ENCODE results near the gene NACC1.

Gene NACC1

DNA sequence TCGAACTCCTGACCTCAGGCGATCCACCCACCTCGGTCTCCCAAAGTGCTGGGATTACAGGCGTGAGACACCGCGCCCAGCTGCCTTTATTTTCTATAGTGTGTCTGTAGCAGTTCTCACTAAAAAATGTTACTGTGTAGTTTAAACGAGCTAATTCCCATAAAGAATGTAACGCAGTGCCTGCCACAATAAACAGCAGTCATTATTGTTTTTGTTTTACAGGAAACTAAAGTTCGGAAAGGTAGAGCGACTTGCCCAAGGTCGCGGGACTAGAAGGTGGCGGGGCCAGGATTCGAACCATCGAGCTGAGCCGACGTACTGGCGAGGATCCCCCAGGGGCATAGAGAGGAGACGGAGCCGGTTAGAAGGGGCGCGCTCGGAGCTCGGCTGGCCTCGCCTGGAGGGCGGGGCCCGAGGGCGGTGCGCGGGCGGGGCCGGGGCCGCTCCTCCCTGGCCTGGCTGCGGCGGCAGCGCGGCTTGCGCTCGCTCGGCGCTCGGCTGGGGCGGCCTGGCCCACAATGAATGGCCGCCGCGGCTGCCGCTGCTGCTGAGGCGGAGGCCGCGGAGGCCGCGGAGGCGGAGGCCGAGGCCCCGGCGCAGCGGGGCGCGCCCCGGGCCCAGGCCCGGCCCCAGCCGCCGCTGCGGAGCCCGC, at the start of gene NACC1:
Gene NACC1, plus strand, starts transcription at position 493 of the 652 bp plus-strand sequence. CDS start 16,944 bp downstream, outside the sequence.
- peak within 1 kb of the TSS; percentile 96 for H3K4me3 ChIP-seq (ENCODE audit: low read depth, low read length)
- peak; percentile 43; the same call in 1 of the 2 replicates for TF ChIP-seq MYC (IDR thresholded peaks at IDR 0.05; ENCODE audit: low read depth, low read length)
- TF ChIP-seq, protein P1, sequence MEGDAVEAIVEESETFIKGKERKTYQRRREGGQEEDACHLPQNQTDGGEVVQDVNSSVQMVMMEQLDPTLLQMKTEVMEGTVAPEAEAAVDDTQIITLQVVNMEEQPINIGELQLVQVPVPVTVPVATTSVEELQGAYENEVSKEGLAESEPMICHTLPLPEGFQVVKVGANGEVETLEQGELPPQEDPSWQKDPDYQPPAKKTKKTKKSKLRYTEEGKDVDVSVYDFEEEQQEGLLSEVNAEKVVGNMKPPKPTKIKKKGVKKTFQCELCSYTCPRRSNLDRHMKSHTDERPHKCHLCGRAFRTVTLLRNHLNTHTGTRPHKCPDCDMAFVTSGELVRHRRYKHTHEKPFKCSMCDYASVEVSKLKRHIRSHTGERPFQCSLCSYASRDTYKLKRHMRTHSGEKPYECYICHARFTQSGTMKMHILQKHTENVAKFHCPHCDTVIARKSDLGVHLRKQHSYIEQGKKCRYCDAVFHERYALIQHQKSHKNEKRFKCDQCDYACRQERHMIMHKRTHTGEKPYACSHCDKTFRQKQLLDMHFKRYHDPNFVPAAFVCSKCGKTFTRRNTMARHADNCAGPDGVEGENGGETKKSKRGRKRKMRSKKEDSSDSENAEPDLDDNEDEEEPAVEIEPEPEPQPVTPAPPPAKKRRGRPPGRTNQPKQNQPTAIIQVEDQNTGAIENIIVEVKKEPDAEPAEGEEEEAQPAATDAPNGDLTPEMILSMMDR (IDR thresholded peaks at IDR 0.05; ENCODE audit: low read depth, low read length) = no peak
- peak; percentile 41 for TF ChIP-seq POLR2A (IDR thresholded peaks at IDR 0.05; ENCODE audit: extremely low read depth, insufficient read length)
- peak; percentile 91 for DNase-seq (ENCODE audit: low read depth)

DNA sequence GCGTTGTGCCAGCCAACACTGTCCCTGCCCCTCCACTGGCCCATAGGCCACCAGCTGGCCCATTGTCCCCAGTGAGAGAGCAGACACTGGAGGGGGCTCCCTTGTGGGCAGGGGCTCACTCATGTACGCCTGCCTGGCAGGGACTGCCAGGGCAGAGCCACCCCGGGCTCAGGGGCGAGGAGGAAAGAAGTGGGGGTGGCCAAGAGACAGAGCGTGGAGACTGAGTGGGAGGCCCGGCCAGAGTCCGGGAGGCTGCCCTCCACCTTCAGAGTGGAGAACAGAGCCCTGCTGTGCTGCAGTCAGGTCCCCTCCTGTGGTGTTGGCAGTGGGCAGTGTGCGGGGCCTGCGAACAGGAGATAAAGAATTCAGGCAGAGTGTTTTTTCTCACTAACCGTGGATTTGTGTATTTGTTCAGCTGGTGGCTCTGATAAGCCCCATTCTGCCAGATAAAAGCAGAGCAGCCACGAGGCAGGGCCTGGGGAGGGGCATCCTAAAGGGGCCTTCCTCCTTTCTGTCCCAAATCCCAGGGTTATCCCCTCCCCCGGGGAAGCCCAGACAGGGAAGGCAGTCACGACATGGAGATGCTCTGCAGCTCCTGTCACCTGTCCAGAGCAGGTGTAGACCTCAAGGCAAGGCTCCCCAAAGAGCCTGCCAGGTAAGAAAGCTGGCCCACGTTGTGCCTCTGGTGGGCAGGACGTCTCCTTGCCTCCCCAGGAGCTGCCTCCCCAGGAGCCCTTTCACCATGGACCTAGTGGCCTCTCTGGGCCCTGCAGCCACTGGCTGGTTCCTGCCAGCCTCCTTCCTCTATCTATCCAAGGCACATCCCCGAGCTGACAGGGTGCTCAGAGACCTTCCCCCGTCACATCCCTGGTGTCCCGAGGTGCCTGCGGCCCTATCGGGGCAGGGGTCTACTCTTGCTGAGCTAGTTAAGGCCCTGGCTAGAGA, 48.4 kb upstream of the NACC1 start:
- H3K4me3 ChIP-seq (ENCODE audit: low read depth, low read length) = no peak overlapping the region
- TF ChIP-seq, protein P1 (IDR thresholded peaks at IDR 0.05; ENCODE audit: low read depth, low read length) = no peak
- TF ChIP-seq, protein P2, sequence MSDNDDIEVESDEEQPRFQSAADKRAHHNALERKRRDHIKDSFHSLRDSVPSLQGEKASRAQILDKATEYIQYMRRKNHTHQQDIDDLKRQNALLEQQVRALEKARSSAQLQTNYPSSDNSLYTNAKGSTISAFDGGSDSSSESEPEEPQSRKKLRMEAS (IDR thresholded peaks at IDR 0.05; ENCODE audit: low read depth, low read length) = no peak
- no peak for TF ChIP-seq MYC (IDR thresholded peaks at IDR 0.05; ENCODE audit: low read depth, low read length)
- no peak for TF ChIP-seq POLR2A (IDR thresholded peaks at IDR 0.05; ENCODE audit: extremely low read depth, insufficient read length)
- no peak for DNase-seq (ENCODE audit: low read depth)

DNA sequence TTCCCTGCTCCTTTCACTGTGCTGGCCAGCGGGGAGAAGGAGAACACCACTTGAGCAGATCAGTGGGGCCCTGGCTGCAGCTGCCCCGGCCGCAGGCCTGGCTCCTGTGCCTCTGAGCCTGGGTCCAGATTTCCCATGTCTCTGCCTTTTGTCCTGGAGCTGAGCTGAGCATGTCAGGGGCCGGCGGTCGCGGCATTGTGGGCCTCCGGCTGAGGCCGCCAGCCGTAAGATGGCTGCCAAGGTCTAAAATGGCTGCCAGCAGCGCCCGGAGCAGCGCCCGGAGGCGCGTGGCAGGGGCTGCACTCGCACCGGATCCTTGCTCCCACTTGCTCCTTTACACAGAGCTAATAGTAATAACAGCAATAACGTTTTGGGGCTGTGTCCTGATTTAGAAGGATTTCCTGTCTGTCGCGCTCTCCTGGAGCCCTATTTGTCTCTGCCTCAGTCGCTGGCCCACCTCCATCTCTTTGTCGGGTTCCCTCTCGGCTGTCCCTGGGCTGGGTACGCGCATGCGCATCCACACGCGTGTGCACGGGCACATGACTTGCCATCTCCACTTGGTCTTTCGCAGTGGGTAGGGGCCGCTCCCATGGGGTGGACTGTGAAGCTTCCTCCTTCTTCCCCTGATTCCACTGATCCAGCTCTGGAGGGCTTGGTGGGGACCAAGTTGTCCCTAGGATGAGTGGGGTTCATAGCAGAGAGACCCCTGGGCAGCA, 47.5 kb upstream of the NACC1 start:
- no peak overlapping the region for H3K4me3 ChIP-seq (ENCODE audit: low read depth, low read length)
- TF ChIP-seq, protein P2 (IDR thresholded peaks at IDR 0.05; ENCODE audit: low read depth, low read length) = no peak
- TF ChIP-seq, protein P1 (IDR thresholded peaks at IDR 0.05; ENCODE audit: low read depth, low read length) = no peak
- TF ChIP-seq MYC (IDR thresholded peaks at IDR 0.05; ENCODE audit: low read depth, low read length) = no peak
- TF ChIP-seq POLR2A (IDR thresholded peaks at IDR 0.05; ENCODE audit: extremely low read depth, insufficient read length) = no peak
- no peak for DNase-seq (ENCODE audit: low read depth)

DNA sequence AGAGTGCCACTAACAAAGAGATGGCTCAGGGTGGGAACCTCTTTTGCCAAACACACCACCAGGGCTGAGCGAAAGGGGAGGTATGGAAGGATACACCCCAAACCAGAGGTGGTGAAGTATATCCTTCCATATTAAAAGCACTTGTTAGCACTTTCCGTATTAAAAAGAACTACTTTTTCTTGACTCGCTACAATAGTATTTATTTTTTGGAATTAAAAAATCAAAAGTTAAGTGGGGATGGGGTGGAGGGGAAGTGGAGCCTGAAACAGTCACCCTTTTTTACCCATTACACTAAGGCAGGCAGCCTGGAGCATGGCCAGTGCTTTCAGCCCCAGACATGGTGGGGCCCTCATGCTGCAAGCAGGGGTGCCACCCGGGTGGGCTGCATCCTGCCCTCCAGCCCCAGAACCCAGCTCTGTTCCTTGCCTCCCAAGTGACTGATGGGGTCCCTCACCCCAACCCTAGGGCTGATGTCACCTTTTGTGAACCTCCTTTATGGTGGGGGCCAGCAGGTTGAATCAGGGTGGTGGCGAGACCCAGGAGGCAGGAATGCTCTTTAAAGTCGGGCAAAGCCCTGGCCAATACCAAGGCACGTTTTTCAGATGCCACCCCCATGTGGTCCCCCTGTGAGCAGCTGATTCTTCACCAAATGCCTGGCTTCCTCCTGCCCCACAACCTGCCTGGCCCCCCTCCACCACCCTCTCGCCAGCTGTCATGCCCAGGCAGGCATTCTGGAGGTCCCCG, 46.4 kb upstream of the NACC1 start:
- TF ChIP-seq MYC (IDR thresholded peaks at IDR 0.05; ENCODE audit: low read depth, low read length) = no peak
- TF ChIP-seq, protein P1 (IDR thresholded peaks at IDR 0.05; ENCODE audit: low read depth, low read length) = no peak
- no peak overlapping the region for H3K4me3 ChIP-seq (ENCODE audit: low read depth, low read length)
- DNase-seq (ENCODE audit: low read depth) = no peak

DNA sequence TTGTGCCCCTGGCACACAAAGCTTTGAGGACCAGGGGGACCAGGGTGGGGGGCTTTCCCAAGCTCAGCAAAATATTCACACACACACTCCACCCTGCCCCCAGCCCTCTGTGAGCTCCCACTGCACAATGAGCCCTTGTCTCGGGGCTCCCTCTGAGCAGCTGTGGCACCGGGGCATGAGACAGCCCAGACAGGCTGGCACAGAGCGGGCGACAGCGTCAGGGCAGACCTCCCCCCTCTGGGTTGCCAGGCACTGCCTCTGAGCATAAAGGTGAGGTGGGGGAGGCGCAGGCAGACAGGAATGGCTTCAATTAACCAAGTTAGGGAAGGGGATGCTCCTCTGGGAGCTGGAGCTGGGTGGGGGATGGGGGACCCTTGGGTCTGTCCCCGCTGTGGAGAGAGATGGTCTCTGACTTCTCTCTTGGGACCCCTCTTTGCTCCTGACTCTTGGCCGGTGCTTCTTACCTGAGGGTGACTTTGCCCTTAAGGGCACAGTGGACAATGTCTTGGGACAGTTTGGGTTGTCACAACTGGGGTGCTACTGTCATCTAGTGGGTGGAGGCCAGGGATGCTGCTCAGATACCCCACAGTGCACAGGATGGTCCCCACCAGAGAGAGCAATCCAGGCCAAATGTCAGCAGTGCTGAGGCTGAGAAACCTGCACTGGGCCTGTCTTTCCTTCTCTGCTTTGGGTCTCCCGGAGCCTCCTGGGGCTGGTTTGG, 45.7 kb upstream of the NACC1 start:
- DNase-seq (ENCODE audit: low read depth) = no peak
- TF ChIP-seq, protein P1 (IDR thresholded peaks at IDR 0.05; ENCODE audit: low read depth, low read length) = no peak
- TF ChIP-seq, protein P2 (IDR thresholded peaks at IDR 0.05; ENCODE audit: low read depth, low read length) = no peak
- TF ChIP-seq POLR2A (IDR thresholded peaks at IDR 0.05; ENCODE audit: extremely low read depth, insufficient read length) = no peak
- no peak for TF ChIP-seq MYC (IDR thresholded peaks at IDR 0.05; ENCODE audit: low read depth, low read length)
- no peak overlapping the region for H3K4me3 ChIP-seq (ENCODE audit: low read depth, low read length)

Data from NB4 (cell line).